ENCODE measurements around the gene ARHGEF17. TPM values are rescaled to one million over a fixed set of nuclear protein-coding genes. Genes with fewer than 3 reads are reported as not detected.

Gene ARHGEF17
- total RNA-seq, 4 donors from 2014 or later = 54.0 to 125 (median 61.4) TPM

DNA sequence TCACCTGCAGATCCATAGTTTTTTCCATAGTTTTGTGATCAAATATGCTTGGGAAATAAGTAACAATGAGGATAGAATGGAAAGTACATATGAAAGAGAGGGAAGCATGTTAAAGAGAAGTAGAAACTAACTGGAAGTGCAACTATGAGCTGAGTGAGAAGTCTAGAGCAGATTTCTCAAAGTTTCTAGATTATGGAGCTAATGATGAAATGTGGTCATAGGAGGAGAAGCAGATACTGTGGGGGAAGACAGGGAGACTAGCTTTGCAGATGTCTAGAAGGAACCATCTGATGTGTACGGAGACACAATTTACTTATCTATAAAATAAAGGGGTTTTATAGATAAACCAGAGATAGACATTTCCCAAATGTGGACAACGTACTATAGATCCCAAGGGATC, 105.2 kb downstream of the ARHGEF17 start:
- DNase-seq = no peak
- intact Hi-C loops (cut with DNase I) = no loop called here
- 91 to 97% methylated on average over 2 of the region's 2 CpGs for WGBS, 2 donors
- no peak overlapping the region for H3K27ac ChIP-seq
- no peaks in the 10 kb centered on the region for H3K36me3 ChIP-seq
- H3K27me3 ChIP-seq = no peaks in the 10 kb centered on the region
- H3K4me3 ChIP-seq (replicated peaks in 1 of 3) = no peak overlapping the region
- no peaks in the 10 kb centered on the region for H3K9me3 ChIP-seq
- TF ChIP-seq POLR2A (IDR thresholded peaks at IDR 0.05) = no peak
- TF ChIP-seq, protein P1, sequence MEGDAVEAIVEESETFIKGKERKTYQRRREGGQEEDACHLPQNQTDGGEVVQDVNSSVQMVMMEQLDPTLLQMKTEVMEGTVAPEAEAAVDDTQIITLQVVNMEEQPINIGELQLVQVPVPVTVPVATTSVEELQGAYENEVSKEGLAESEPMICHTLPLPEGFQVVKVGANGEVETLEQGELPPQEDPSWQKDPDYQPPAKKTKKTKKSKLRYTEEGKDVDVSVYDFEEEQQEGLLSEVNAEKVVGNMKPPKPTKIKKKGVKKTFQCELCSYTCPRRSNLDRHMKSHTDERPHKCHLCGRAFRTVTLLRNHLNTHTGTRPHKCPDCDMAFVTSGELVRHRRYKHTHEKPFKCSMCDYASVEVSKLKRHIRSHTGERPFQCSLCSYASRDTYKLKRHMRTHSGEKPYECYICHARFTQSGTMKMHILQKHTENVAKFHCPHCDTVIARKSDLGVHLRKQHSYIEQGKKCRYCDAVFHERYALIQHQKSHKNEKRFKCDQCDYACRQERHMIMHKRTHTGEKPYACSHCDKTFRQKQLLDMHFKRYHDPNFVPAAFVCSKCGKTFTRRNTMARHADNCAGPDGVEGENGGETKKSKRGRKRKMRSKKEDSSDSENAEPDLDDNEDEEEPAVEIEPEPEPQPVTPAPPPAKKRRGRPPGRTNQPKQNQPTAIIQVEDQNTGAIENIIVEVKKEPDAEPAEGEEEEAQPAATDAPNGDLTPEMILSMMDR (IDR thresholded peaks at IDR 0.05) = no peak
- H3K4me1 ChIP-seq = no peaks in the 10 kb centered on the region

DNA sequence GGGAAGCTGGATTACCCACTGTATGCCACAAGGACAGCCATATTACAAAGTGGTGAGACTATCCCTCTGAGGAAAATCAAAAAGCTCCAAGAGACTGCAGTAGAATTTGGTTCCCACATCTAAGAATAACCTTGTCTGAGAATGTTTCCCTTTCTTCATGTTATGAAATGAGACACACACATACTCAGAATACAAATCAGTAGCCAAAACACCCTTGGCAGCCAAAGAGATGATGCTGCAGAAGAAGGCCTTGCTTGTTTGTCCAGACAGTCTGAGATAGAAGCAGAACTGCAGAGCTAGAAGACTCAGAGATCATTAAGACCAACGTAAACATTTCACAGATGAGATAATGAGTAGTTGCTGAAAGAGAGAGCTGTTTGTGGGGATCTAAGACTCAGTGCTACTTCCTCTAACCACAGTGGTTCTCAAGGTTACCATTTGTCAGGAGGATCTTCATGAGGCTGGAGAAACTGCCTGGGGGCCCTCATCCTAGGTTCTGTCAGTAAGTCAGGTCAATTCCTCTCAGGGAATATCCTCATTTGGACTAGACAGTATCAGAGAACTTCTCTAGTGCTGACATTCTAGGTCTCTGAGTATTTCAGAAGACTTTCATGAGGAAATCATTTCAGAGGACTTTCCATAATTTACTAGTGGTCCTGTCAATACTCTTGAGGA, 107.0 kb downstream of the ARHGEF17 start:
- H3K27ac ChIP-seq = peak overlapping the region in 1 of 3 donors; percentile 24
- no peaks in the 10 kb centered on the region for H3K9me3 ChIP-seq
- WGBS, 2 donors = 75 to 81% methylated on average over 1 of the region's 1 CpG
- no peaks in the 10 kb centered on the region for H3K4me1 ChIP-seq
- H3K36me3 ChIP-seq = no peaks in the 10 kb centered on the region
- intact Hi-C loops (cut with DNase I) = no loop called here
- H3K4me3 ChIP-seq (replicated peaks in 1 of 3) = no peak overlapping the region
- TF ChIP-seq POLR2A (IDR thresholded peaks at IDR 0.05) = no peak
- TF ChIP-seq, protein P1 (IDR thresholded peaks at IDR 0.05) = no peak
- no peak for DNase-seq
- no peaks in the 10 kb centered on the region for H3K27me3 ChIP-seq

GRCh38 chr11:73415854-73416615, 108.0 kb downstream of the ARHGEF17 start:
- Histone ChIP-seq H3K27ac (no peak overlapping the region), H3K4me1 (no peaks in the 10 kb centered on the region), H3K36me3 (no peaks in the 10 kb centered on the region), H3K27me3 (no peaks in the 10 kb centered on the region), H3K4me3 (replicated peaks in 1 of 3) (no peak overlapping the region), H3K9me3 (no peaks in the 10 kb centered on the region)
- DNase-seq = no peak
- no peak for TF ChIP-seq POLR2A (IDR thresholded peaks at IDR 0.05)
- TF ChIP-seq, protein P1 (IDR thresholded peaks at IDR 0.05) = no peak
- intact Hi-C loops (cut with DNase I) = no loop called here
- 90 to 92% methylated on average over 4 of the region's 4 CpGs for WGBS, 2 donors

DNA sequence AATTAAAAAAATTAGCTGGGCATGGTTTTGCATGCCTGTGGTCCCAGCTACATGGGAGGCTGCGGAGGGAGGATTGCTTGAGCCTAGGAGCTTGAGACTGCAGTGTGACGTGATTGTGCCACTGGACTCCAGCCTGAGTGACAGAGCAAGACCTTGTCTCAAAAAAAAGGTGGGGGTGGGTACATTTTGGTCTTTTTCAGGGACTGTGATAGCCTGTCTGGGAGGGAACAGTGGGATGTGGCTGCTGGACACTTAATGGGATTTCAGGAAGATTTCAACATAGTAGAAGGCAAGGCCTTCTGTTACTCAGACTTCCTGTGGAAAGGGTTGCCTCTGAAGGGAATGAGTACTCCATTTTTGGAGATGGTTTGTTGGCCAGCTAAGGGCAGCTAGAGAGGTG, 108.7 kb downstream of the ARHGEF17 start:
- DNase-seq = no peak
- Histone ChIP-seq H3K4me3 (replicated peaks in 1 of 3) (no peak overlapping the region), H3K9me3 (no peaks in the 10 kb centered on the region), H3K36me3 (no peaks in the 10 kb centered on the region), H3K27me3 (no peaks in the 10 kb centered on the region), H3K4me1 (no peaks in the 10 kb centered on the region), H3K27ac (no peak overlapping the region)
- WGBS, 2 donors = 86 to 95% methylated on average over 2 of the region's 2 CpGs
- intact Hi-C loops (cut with DNase I) = no loop called here
- TF ChIP-seq, protein P1 (IDR thresholded peaks at IDR 0.05) = no peak
- TF ChIP-seq POLR2A (IDR thresholded peaks at IDR 0.05) = no peak

Other genes with a start within 250 kb of the ARHGEF17 start
- 10 to 100 TPM; 13.5 to 21.7 (median 16.9) TPM for gene FCHSD2, start 166.0 kb upstream of the ARHGEF17 start, total RNA-seq
- 10 to 100 TPM; 29.3 to 38.1 (median 37.7) TPM for gene P2RY2, start 90.0 kb upstream of the ARHGEF17 start, total RNA-seq
- 1 to 10 TPM in 3 of 4 donors, under 1 TPM in 1; 0.93 to 4.0 (median 2.8) TPM for gene P2RY6, start 35.9 kb upstream of the ARHGEF17 start, total RNA-seq
- gene RELT, start 68.1 kb downstream of the ARHGEF17 start, total RNA-seq = 1 to 10 TPM; 1.6 to 3.5 (median 1.9) TPM

Measured in thyroid gland (tissue), 4 donors.